Measurements from ENCODE around the gene CDAN1.

The CDAN1 gene

DNA sequence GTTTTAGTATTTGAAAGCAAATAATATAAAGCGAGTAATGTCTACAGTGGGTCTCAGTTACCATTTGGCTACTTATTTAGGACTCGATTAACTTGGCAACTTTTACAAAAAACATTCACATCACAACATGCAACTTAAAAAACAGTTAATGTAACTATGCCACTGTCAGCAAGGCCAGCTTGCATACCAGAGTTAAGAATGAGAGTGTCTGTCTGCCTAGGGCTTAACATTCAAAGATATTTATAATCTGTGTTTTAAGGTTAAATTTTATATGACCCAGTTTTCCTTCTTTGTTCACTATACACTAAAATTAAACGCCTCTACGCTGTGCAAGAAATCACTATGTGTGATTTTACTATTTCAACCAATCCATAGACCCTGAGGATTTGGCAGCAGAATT is 5.2 kb upstream of the CDAN1 start:
- Mint-ChIP-seq H3K27me3 (no peaks in the 10 kb centered on the region), H3K4me3 (no peak overlapping the region), H3K27ac (no peak overlapping the region), H3K36me3 (peaks cover 4% of the 10 kb centered on the region), H3K9me3 (no peaks in the 10 kb centered on the region), H3K4me1 (peaks cover 7% of the 10 kb centered on the region)

DNA sequence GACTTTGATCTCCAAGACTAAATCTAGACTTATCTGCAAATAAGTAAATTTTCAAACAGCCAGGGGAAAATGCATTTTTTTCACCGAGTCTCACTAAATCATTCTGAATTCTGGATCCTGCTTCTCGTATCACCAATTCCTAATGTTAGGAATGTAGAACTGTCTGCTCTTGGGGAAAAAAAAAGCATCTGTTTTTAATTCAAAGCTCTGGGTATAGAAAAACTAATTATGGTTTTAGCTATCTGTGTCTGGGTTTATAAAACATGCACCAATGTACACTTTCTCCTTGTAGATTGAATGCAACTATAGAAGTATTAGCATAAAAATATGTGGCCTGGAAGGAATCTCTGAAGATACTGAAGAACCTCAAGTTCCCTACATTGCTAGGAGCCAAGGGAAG is 4.8 kb upstream of the CDAN1 start:
- H3K27me3 Mint-ChIP-seq = no peaks in the 10 kb centered on the region
- peaks cover 4% of the 10 kb centered on the region for H3K36me3 Mint-ChIP-seq
- no peaks in the 10 kb centered on the region for H3K9me3 Mint-ChIP-seq
- no peak overlapping the region for H3K4me3 Mint-ChIP-seq
- no peak overlapping the region for H3K27ac Mint-ChIP-seq
- H3K4me1 Mint-ChIP-seq = peaks cover 7% of the 10 kb centered on the region

DNA sequence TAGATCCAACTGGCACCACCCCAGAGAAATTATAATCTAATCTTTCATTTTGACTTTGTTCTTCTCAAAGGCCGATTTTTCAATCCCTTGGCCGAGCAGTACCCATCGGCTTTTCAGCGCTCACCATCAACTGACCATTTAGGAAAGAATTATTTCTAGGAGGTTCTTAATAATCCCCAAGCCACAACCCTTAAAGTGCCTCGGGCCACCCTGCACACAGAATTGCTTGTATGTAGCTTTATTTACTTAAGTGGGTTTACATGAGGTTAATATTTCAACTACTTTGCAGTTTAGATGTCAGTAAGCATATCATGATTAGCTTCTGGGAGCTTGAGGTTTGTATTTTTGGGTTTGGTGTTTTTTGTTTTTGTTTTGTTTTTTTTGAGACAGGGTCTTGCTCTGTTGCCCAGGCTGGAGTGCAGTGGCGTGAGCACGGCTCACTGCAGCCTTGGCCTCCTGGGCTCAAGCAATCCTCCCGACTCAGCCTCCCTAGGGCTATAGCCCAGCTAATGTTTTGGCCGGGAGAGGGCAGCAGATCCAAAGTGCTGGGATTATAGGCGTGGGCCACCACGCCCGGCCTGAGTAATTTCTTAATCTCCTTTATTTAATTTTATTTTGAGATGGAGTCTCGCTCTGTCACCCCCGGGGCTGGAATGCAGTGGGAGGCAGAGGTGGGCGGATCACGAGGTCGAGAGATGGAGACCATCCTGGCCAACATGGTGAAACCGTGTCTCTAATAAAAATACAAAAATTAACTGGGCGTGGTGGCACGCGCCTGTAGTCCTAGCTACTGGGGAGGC is 801 bp upstream of the CDAN1 start:
- no peaks in the 10 kb centered on the region for H3K36me3 Mint-ChIP-seq
- peak overlapping the region; percentile 55 for H3K27ac Mint-ChIP-seq
- no peaks in the 10 kb centered on the region for H3K27me3 Mint-ChIP-seq
- H3K9me3 Mint-ChIP-seq = no peaks in the 10 kb centered on the region
- peak overlapping the region; percentile 81 for H3K4me3 Mint-ChIP-seq
- peaks cover 15% of the 10 kb centered on the region for H3K4me1 Mint-ChIP-seq

DNA sequence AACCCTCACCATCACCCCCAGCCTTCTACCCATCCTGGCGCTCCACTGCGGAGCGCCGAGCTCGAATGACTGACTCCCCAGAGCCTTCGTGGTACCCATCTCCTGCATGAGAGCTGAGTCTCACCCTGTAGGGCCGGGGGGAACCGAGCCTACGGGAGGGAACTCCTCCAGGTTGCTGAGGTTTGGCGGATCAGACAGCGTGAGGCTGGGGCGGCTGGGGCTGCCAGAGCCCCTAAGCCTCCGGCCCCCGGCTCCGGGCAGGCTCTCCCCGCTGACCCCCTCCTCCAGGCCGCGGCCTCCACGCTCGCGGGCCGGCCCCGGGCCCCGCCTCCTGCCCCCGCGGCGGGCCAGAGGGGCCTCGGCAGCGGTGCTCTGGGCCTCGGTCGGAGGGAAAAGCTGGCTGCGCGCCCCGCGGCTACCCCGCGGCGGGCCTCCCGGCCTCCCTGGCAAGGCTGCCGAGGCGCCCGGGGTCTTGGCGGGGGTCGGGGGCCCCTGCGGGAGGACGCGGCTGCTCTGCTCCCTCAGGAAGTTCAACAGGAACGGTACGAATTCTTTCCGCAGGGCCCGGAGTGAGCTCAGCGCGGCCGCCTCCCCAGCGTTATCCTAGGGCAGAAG is 643 bp downstream of the CDAN1 start:
- Mint-ChIP-seq H3K36me3 (peaks cover 1% of the 10 kb centered on the region), H3K4me1 (peaks cover 19% of the 10 kb centered on the region), H3K27me3 (no peaks in the 10 kb centered on the region), H3K27ac (no peak overlapping the region), H3K9me3 (no peaks in the 10 kb centered on the region), H3K4me3 (peak overlapping the region; percentile 84)

DNA sequence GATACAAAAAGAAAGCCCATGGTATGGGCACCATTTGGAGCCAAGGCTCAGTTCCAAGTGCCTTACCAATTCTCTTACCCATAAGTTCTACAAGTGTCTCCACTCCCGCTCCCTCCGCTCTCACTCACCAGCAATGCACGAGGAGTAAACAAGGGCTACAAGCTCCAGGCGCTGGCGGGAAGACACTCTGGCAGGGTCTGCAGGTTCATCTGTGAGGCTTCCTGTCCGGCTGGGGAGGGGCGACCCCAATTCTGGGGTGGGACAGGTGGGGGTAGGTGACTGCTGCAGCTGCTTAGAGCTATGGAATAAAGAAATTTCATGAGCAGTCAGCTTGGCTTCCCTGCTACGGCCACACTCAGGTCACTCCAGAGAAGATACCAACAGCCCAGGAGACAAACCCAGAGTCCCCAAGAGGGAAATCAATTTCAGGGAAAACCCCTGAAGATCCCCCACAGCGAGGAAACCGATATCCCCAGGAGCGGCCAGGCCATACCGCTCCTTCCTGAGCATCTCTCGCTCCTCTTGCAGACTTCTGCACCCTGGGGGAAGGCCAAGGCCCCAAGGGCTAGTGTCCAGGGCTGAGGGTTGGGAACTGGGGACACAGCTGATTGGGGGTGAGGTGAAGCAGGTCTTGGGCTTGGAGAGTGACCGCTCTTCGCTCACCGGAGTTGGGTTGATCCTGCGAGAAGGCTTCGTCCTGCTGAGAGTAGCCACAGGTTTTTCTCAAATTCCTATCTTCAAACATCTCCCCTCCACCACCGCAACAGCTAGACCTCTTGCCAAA is 1.4 kb downstream of the CDAN1 start:
- H3K9me3 Mint-ChIP-seq = no peaks in the 10 kb centered on the region
- no peak overlapping the region for H3K27ac Mint-ChIP-seq
- H3K36me3 Mint-ChIP-seq = peaks cover 4% of the 10 kb centered on the region
- peak overlapping the region; percentile 84 for H3K4me3 Mint-ChIP-seq
- no peaks in the 10 kb centered on the region for H3K27me3 Mint-ChIP-seq
- peaks cover 19% of the 10 kb centered on the region for H3K4me1 Mint-ChIP-seq

DNA sequence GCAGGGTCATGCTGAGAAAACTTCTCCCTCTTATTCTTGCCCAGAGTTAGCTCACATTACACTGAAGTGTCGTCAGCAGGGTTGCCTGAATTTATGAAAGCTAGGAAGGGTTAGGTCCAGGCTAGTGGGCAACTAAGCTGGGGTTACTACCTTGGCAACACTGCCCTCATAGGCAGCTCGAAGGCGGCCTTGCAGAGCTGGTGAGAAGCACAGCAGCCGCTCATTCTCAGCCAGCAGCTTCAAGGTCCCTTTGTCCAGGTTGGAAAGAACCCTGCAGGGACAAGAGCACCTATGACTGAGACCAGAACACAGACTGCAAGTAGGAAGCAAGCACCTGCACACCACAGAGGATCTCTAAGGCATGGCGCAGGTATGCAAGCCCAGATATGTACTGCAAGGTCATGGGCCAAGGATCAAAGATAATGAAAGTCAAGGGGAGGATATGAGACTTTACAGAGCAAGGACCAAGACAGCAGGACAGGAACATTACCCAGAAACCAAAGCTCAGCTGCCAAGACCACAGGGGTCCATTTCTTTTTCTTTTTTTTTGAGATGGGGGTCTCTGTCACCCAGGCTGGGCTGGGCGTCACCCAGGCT is 2.8 kb downstream of the CDAN1 start:
- no peaks in the 10 kb centered on the region for H3K27me3 Mint-ChIP-seq
- H3K4me3 Mint-ChIP-seq = peak overlapping the region; percentile 39
- peaks cover 6% of the 10 kb centered on the region for H3K36me3 Mint-ChIP-seq
- peaks cover 19% of the 10 kb centered on the region for H3K4me1 Mint-ChIP-seq
- H3K9me3 Mint-ChIP-seq = no peaks in the 10 kb centered on the region
- H3K27ac Mint-ChIP-seq = no peak overlapping the region

DNA sequence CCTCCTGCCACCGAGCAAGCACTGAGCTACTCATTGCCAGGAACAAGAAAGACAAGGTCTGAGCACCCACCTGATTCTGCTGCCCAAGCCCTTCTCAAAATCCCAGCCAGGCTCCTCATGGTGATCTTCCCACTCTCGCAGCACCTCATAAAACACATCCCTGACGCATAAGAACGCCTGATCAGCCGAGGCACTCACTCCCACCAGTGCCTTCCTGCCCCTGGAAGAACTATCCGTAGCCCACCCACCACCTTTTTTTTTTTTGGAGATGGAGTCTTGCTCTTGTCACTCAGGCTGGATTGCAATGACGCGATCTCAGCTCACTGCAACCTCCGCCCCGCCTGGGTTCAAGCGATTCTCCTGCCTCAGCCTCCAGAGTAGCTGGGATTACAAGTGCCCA is 3.9 kb downstream of the CDAN1 start:
- Mint-ChIP-seq H3K36me3 (peaks cover 7% of the 10 kb centered on the region), H3K9me3 (no peaks in the 10 kb centered on the region), H3K4me1 (peaks cover 19% of the 10 kb centered on the region), H3K4me3 (no peak overlapping the region), H3K27ac (no peak overlapping the region), H3K27me3 (no peaks in the 10 kb centered on the region)

DNA sequence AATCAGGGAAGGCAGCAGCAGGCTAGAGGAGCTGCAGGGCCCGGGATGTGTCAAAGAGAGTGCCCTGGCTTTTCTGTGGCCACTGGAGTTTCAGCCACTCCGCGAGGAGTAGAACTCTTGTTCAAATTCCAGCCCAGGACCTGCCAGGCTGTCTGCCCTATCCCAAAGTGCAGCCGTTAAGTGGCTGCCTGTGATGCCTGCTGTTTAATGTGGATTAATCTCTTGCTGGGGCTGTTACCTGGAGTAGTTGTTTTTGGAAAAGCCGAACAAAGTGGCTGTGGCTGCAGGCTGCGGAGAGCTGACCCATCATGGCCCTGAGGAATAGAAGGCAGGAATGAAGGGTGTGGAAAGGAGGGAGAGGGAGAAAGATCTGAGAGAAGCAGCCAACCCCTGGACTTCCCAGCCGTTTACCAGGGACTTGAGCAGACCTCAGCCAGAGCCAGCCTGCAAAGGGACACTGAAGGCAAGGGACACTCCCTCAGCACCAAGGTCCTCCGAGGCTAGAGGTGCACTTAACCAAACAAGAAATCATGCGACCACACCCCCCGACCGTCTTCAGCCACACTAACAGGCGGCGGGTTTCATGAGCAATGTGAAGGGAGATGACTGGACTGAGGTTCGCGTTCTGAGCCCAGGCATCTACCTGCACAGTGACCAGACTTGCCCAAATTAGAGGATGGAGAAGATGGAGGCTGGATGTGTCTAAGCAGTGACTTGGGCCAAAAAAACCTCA is 4.7 kb downstream of the CDAN1 start:
- Mint-ChIP-seq H3K27me3 (no peaks in the 10 kb centered on the region), H3K4me3 (peak overlapping the region; percentile 19), H3K9me3 (no peaks in the 10 kb centered on the region), H3K27ac (no peak overlapping the region), H3K4me1 (peaks cover 13% of the 10 kb centered on the region), H3K36me3 (peaks cover 7% of the 10 kb centered on the region)

DNA sequence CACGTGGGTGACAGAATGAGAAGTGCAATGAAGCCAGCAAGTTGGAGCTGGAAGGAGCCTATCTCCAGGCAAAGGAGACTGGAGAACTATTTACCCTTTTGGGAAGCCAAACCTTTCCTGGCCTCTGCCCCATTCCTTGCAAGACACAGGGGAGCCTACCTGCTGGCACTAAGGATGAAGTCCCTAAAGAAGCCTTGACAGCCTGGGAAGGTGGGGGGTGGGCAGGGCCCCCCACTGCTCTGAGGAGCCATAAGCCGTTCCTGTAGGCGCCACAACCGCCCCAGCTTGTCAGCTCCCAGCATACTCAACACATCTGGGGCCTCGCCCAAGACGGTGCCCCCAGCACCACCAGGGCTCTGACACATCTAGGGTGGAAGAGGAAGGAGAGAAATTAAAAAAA is 5.5 kb downstream of the CDAN1 start:
- peaks cover 7% of the 10 kb centered on the region for H3K36me3 Mint-ChIP-seq
- H3K27me3 Mint-ChIP-seq = no peaks in the 10 kb centered on the region
- H3K27ac Mint-ChIP-seq = no peak overlapping the region

DNA sequence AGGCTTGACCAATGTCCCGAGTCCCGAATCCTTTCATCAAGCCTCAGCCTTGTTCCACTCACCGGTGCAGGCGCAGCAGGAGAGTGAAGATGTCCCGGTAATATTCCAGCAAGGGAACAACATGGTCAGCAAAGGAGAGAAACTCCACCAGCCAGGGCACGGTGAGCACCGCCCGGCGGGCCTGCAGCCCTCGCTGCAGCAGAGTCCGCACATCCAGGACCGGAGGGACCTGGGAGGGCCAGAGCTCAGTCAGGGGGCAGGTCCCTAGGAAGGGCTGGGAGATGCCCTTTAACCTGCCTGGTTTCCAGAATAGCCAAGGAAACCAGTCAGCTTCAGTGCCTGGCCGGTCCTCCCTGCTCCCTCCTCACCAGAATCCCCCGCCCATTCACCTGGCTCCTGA is 6.4 kb downstream of the CDAN1 start:
- Mint-ChIP-seq H3K27me3 (no peaks in the 10 kb centered on the region), H3K4me3 (no peak overlapping the region), H3K4me1 (peaks cover 12% of the 10 kb centered on the region), H3K36me3 (peaks cover 8% of the 10 kb centered on the region), H3K9me3 (no peaks in the 10 kb centered on the region), H3K27ac (no peak overlapping the region)

More for the DNA sequence above, 5.5 kb downstream of the CDAN1 start:
- Mint-ChIP-seq H3K4me1 (peaks cover 12% of the 10 kb centered on the region), H3K4me3 (no peak overlapping the region), H3K9me3 (no peaks in the 10 kb centered on the region)

DNA sequence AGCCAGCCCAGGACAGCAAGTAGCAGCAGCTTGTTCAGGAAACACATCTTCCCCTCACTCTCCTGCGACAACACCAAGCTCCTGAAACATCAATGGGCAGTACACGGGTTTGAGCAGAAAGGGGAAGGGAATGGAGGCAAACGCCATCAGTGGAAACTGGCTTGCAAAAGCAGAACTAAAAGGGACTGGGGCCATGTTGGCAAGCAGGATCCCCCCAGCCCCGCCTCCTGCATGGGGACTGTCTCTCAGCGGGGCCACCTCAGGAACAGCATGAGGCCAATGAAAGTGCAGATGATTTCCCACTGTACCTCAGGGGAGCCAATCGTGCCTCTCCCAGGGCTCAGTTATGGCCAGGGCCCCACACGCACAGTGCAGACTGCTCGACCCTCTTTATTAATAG is 6.8 kb downstream of the CDAN1 start:
- no peaks in the 10 kb centered on the region for H3K27me3 Mint-ChIP-seq
- H3K27ac Mint-ChIP-seq = no peak overlapping the region
- peaks cover 8% of the 10 kb centered on the region for H3K4me1 Mint-ChIP-seq
- H3K36me3 Mint-ChIP-seq = peaks cover 10% of the 10 kb centered on the region
- H3K9me3 Mint-ChIP-seq = no peaks in the 10 kb centered on the region
- H3K4me3 Mint-ChIP-seq = no peak overlapping the region

DNA sequence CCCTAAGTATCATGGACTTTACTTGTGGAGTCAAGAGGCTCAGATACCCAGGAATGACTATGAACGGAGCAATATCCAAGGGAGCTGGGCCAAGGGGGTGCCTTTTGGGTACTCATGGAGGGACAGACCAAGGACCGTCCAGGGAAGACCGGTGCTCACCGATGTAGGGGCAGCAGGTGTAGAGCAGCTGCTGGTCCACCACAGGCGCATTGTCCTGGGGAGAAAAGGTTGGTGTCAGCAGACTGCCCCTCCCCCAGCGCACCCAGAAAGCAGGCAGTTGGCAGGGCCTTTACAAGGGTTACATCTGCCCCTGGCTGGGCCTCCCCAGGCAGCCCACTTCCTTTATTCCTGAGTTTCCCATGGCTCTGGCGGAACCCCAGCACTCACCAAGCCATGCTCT is 7.5 kb downstream of the CDAN1 start:
- Mint-ChIP-seq H3K27ac (no peak overlapping the region), H3K36me3 (peaks cover 10% of the 10 kb centered on the region), H3K4me1 (peaks cover 7% of the 10 kb centered on the region), H3K27me3 (no peaks in the 10 kb centered on the region), H3K4me3 (no peak overlapping the region), H3K9me3 (no peaks in the 10 kb centered on the region)

DNA sequence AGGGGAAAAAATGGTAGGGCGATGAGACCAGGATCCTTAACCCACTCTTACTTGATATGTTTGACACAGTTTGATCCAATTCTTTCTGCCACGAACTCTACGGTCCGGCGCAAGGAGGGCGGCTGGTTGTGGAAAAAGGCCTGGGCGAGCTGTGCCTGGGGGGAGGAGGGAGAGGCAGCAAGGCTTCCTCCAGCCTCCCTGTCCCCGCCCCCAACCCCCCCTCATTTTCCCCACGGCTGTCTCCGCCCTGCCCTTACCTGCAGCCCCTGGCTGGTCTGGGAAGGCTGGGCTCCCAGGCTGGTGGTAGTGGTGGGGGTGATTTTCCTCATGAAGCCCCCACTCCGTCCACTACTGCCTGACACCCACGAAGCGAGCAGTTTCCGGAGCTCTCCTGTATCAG is 8.0 kb downstream of the CDAN1 start:
- H3K4me1 Mint-ChIP-seq = peaks cover 3% of the 10 kb centered on the region
- H3K27ac Mint-ChIP-seq = no peak overlapping the region
- no peaks in the 10 kb centered on the region for H3K9me3 Mint-ChIP-seq
- no peak overlapping the region for H3K4me3 Mint-ChIP-seq
- H3K36me3 Mint-ChIP-seq = peaks cover 10% of the 10 kb centered on the region
- H3K27me3 Mint-ChIP-seq = no peaks in the 10 kb centered on the region

DNA sequence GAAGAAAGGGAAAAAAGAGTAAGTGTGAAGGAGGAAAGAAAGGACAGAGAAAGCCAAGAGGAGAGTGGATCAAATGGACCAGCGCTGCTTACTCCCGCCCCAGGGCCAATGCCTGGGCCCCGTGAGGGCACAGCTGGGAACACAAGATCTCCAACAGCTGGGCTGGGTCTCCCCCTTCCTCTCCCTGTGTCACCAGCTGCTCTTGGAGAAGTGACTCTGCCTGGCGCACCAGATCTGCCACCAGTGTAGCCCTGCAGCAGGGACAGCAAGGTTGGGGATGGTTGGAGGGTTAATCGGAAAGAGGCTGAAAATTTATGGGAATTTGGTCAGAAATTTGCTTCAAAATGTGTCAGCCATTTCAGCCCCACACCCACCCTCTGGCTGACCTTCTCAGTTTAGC is 8.4 kb downstream of the CDAN1 start:
- H3K9me3 Mint-ChIP-seq = no peaks in the 10 kb centered on the region
- H3K27me3 Mint-ChIP-seq = no peaks in the 10 kb centered on the region
- H3K4me3 Mint-ChIP-seq = no peak overlapping the region
- no peak overlapping the region for H3K27ac Mint-ChIP-seq
- H3K36me3 Mint-ChIP-seq = peaks cover 10% of the 10 kb centered on the region
- peaks cover 3% of the 10 kb centered on the region for H3K4me1 Mint-ChIP-seq

DNA sequence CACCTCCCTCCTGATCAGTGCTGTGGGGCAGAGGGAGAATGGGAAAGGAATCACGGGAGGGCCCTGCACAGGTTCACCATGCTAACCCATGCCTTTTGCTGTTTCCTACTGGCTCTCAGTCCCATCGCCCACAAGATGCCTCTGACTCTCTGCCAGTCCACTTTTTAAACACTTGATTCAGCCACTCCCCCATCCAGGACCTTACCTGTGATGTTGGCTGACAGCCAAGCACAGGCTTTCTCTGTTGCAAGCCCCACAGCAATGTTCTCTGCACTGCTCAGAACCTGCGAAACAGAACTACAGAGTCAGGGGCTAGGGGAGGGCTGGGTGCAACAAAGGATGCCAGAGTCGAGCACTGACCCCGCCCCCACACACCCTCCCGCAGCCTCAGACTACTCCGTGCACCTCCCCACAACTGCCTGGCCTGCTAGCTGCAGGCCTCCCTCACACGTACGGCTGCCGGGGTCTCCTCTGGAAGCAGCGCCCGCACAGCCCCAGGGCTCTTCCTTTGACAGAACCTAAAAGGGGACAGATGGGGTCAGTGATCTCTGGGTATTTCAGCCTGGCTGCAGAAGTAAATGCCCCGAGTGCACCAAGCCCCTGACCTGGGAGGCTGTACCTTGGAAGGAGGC is 9.1 kb downstream of the CDAN1 start:
- H3K4me3 Mint-ChIP-seq = no peak overlapping the region
- H3K9me3 Mint-ChIP-seq = no peaks in the 10 kb centered on the region
- no peak overlapping the region for H3K27ac Mint-ChIP-seq
- H3K36me3 Mint-ChIP-seq = peaks cover 10% of the 10 kb centered on the region
- no peaks in the 10 kb centered on the region for H3K27me3 Mint-ChIP-seq
- H3K4me1 Mint-ChIP-seq = peaks cover 3% of the 10 kb centered on the region
